WI38 (cell line): Measurements from ENCODE around the gene IREB2.

ENCODE experiments used
- H3K4me3 ChIP-seq: 2 replicates; pipeline ENCODE4 v1.5.1; 2011; ENCODE audit warnings: low read depth, mild to moderate bottlenecking, control low read depth, low read length
- TF ChIP-seq, protein P1 (sequence below): IDR thresholded peaks from 2 replicates; pipeline ENCODE4 v1.5.1; 2012; ENCODE audit warnings: low read depth, mild to moderate bottlenecking, control low read depth, low read length

Gene IREB2

GRCh38 chr15:78417754-78418630 lies 20.0 kb upstream of the IREB2 start:
- TF ChIP-seq, protein P1, sequence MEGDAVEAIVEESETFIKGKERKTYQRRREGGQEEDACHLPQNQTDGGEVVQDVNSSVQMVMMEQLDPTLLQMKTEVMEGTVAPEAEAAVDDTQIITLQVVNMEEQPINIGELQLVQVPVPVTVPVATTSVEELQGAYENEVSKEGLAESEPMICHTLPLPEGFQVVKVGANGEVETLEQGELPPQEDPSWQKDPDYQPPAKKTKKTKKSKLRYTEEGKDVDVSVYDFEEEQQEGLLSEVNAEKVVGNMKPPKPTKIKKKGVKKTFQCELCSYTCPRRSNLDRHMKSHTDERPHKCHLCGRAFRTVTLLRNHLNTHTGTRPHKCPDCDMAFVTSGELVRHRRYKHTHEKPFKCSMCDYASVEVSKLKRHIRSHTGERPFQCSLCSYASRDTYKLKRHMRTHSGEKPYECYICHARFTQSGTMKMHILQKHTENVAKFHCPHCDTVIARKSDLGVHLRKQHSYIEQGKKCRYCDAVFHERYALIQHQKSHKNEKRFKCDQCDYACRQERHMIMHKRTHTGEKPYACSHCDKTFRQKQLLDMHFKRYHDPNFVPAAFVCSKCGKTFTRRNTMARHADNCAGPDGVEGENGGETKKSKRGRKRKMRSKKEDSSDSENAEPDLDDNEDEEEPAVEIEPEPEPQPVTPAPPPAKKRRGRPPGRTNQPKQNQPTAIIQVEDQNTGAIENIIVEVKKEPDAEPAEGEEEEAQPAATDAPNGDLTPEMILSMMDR: no peak

DNA sequence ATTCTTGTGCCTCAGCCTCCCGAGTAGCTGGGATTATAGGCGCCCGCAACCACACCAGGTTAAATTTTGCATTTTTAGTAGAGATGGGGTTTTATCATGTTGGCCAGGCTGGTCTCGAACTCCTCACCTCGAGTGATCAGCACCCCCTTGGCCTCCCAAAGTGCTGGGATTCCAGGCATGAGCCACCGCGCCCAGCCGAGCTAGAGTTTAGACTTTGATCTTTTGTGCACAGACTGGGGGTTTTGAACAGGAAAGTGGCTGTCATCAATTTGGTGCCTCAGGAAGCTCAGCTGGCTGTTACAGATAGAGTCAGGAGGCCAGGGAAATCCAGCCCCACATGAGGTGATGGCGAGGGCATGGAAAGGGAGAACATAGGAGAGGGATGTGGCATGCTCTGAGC lies 19.3 kb upstream of the IREB2 start:
- H3K4me3 ChIP-seq: no peak overlapping the region
- TF ChIP-seq, protein P1: no peak

More at GRCh38 chr15:78417754-78418630, 20.0 kb upstream of the IREB2 start:
- H3K4me3 ChIP-seq: no peak overlapping the region

DNA sequence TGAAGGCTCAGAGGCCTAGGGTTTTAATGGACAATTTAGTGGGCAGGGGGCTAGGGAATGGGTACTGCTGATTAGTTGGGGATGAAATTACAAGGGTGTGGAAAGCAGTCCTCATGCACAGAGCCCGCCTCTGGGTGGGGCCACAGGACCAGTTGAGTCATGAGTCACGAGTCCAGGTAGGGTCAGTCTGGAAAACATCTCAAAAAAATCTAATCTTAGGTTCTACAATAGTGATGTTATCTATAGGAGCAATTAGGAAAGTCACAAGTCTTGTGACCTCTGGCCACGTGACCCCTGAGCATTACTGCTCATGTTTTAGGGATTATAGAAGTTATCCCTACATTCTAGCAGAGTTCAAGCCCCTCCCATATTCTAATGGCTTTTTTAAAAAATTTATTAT lies 18.6 kb upstream of the IREB2 start:
- H3K4me3 ChIP-seq: no peak overlapping the region

GRCh38 chr15:78420220-78420619 lies 17.8 kb upstream of the IREB2 start:
- TF ChIP-seq, protein P1: no peak
- no peak overlapping the region for H3K4me3 ChIP-seq

More for the DNA sequence above, 18.6 kb upstream of the IREB2 start:
- TF ChIP-seq, protein P1: no peak

- TF ChIP-seq, protein P1: no peak
- no peak overlapping the region for H3K4me3 ChIP-seq
Observed at GRCh38 chr15:78420766-78421165, 17.2 kb upstream of the IREB2 start.

DNA sequence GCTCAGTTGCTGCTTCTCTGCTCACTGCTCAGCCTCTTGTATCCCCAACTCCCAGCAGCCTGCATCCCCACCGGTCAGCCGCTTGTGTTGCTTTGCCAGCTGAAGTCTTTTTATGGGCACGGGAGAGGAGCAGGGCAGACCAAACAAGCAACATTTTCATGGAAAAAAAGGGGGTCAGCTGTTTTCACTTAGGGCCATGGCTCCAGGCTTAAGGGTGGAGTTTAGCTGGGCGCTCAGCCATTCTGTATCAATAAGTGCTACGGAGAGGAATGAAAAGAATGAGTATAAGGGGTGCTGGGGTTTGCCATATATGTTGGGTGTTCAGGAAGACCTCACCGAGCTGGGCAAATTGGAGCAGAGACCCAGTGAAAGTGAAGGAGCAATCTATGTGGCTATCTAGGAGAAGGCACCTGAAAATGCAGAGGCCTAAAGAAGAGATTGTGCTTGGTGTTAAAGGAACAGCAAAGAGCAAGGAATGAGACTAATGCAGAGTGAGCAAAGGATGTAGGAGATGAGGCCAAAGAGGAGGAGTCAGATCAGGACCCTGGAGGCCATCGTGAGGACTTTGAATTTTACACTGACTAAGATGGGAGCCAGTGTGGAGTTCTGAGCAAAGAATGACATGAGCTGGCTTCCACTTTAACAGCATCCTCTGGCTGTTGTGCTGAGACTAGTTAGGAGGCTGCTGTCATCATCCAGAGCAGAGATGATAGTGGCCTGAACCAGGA lies 16.6 kb upstream of the IREB2 start:
- TF ChIP-seq, protein P1: no peak
- no peak overlapping the region for H3K4me3 ChIP-seq
